GM18517 (cell line): Measurements from ENCODE around the gene CPA4.

Experiments used
- ATAC-seq: cut with Tn5 transposase; IDR thresholded peaks from one replicate; pipeline ENCODE4 v1.9.1; 2021; ENCODE audit warnings: mild to moderate bottlenecking, moderate library complexity; ENCODE audit not compliant: unreplicated experiment

CPA4 gene

DNA sequence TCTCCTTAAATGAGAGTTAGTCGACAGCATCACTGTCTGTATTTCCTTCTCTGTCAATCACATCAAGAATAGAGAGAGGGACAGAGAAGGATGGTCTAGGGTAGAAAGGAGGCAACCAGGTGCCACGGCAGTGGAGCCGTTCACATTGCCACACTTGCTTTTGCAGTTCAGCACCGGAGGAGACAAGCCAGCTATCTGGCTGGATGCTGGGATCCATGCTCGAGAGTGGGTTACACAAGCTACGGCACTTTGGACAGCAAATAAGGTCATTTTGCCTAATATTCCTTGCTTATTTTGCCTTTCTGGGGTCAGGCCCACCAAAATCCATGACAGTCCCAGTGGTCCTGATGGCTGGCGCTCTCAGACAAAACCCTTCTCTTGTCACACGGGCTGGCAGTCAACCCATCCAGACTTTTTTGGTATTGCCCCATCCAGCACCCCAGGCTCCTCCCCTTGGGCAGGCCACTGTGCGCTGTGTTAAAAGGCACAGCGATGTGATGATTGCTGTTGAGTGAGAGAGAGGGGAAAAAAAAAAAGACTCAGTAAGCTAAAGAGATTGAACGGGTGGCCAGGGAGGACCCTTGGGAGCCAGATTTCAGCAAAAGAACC lies 17.9 kb upstream of the CPA4 start:
- no peak for ATAC-seq

DNA sequence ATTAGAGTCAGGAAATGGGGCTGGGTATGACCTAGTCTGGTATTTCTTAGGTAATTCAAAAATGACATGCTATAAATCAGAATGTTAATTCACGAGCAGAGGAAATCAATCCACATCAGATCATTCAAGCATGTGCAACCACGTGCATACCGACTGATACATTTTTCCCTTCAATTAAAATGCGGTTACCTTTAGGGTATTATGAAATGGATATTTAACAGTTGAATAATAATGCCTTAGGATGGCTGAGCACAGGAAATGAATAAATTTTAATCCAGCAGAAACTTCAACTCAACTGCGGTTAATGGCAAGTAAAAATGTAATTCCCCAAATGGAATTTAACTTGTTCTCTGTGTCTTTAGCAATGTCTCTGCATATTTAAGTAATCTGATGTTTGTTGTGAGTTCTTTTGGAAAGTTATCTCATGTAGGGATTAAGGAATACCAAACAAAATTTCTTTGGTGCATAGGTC lies 17.1 kb upstream of the CPA4 start:
- ATAC-seq, result no peak

DNA sequence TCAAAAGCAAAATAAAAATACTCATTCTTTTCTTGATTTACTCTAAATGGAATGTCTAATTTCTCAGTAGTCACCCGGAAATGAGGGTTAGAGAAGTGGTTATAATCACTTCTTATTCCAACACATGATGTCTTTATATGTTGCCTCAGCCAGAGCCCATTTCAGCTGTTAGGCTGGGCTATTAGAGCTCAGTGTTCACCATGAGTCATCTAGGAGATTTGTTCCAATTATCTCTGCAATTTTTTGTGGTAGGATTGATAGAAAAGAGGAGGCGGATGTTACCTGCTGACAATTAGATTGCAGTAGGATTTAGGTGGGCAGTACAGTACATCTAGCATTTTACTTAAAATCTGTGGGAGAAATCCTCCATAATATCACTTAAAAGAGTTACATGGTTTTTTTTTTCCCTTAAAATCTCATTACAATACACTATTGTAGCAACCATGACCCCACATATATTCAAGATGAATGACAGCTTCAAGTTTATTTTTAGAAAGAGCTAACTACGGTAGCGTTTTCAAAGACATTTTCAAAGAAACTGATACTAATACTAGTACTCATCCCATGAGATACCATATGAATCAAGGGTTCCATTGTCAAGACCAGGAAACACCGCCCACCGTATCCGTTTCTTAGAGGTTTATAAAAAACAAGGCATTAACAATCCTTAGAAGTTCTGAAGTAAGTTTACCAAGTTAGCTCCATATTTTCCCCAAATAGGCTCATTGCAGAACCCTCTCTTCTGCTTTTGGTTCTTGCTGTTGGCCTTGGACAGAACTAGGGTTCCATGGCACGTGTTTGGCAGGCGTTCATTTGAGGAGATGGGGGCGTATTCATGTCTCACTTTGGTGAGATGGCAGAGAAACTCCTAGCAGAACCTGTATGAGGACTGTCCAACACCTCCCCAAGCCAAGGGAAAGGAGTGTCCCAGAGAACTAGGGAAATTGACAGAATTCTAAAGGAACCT lies 15.9 kb upstream of the CPA4 start:
- ATAC-seq, result no peak

DNA sequence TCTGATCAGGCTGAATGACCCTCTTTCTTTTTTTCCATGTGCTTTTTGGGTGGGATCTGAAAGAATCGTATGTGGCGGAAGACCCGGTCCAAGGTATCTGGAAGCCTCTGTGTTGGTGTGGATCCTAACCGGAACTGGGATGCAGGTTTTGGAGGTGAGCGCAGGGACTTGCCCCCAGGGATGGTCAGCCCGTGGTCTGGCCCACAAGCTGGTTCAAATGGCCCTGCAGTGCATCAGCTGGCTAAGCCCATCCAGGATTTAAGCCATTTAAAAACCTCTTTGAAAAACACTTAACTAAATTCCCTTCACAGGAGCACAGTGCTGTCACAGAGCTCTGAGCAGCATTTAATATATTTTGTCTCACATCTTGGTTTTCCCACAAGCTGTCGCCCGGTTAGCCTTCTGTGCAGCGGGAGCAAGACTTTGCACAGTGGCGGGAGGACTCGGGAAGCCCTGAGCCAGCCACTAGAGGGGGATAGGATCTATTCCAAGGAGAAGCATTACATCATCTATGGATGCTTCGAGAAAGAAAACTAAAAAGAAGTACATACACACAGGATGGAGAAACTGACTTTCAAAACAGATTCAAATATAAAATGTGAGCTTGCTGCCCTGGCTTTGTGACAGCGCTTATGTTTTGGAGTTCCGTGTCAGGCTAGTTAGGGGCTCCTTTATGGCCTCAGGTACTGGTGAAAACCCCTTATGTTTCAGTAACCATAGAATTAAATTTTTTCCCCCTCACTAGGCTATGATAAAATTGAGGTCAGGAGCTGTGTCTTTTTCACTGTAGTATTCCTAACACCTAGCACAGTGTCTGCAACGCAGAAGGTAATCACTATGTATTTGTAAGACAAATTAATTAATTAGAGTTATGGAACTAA lies 15.0 kb upstream of the CPA4 start:
- ATAC-seq, result no peak

DNA sequence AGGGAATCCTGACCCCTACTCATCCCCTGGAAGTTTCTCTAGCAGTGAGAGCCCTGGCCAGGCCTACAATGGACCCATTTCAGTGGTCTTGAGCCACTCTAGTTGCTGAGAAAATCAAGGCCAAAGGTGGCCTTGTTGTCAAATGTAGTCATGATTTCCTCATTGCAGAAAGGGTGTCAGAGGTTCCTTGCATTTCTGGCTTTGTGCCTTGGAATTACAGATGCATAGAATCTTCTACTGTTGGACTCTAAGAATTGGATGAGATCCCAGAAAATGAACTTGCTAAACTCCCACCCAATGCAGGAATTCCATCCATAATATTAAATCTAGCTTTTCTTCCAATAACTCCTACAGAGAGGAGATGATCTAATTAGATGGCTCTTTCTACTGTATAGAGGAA lies 14.1 kb upstream of the CPA4 start:
- ATAC-seq, result no peak

DNA sequence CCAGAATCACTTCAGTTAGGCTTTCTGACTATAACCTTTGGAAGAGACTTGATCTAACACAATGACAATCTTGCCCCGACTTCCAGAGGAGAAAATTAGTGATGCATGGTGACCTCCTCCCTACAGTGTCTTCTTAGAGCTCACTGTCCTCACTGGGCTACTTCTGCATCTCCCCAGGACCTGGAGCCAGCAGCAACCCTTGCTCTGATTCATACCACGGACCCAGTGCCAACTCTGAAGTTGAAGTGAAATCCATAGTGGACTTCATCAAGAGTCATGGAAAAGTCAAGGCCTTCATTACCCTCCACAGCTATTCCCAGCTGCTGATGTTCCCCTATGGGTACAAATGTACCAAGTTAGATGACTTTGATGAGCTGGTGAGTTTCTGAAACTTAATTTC lies 13.7 kb upstream of the CPA4 start:
- ATAC-seq, result no peak

DNA sequence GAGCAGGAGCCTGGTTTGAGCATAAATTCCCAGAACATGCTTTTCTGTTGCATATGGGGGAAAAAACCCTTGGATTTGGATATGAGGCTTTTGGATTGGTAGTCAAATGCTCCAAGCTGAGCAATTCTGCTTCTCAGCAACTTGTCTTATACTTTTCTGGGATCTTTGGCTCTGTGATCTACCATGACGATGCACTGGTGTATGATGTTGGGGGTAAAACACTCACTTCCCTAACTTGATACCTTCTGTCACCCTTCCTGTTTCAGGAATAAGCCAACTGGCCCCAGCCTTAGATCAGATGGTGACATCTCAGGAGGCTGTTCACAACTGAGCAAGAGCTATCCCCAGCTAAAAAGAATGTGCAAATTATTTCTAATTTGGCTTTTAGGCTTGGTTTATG lies 13.1 kb upstream of the CPA4 start:
- no peak for ATAC-seq

DNA sequence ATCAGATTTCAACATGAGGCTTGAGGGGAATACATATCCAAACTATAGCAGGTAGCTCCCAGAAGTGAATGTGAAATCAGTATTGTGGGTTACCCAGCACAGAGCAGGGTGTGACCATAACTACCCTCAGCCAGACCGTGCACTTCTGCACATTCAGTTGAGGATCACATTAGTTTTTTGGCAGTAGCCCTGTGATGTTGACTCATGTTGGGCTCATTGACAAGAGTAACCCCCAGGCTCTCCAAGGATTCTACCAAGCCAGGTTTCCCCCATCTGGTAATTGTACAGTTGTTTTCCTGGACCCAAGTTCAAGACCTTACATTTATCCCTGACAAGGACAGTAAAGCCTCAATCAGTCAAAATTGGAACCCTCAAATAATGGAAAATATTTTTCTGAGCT lies 11.7 kb upstream of the CPA4 start:
- no peak for ATAC-seq

DNA sequence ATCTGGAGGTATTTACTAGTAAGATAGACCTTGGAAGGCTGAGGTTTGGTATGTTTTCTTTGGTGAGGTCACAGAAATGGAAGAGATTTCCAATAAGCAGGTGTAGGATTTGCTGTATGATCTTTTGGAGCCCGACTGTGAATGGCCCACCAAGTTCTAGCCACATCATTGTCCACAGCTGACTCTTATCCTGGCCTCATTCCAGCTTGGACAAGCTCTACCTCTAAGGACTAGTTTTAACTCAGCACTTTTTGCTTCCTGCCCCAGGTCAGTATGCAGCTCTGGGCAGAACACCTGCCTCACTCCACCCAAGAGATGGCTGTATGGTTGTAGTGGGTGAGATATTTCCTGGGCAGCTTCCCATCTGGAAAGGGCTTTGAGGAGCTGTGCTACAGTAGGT lies 6.1 kb upstream of the CPA4 start:
- no peak for ATAC-seq

DNA sequence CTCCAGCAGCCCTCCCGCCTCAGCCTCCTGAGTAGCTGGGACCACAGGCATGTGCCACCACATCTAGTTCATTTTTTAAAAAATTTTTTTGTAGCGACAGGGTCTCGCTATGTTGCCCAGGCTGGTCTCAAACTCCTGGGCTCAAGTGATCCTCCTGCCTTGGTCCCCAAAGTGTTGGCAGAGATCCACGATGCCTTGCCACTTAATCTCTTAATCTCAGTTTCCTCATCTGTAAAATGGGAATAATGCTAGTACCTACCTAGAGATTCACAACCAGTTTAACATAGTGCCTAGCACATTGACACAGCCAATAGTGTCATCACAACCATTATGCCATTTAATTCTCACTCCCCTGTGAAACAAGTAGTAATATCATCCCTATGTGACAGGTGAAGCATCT lies 4.8 kb upstream of the CPA4 start:
- ATAC-seq, result no peak

DNA sequence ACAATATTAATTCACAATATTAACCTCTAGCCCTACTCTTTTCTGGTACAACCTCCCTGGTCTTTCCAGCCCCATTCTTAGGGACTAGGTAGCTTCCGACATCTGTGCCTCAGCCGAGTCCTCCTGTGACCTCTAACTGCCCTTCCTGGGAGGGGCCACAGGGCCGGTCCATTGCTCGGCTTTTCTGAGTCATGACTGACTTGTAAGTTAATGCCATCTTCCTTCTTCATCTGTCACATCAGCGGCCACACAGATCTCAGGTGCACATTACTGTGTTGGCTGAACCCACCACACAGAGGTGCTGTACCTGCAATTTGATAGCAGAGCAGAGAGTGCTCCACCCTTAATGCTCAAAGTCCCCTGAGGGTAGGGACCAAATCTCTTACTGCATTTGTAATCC lies 4.1 kb upstream of the CPA4 start:
- ATAC-seq, result no peak

DNA sequence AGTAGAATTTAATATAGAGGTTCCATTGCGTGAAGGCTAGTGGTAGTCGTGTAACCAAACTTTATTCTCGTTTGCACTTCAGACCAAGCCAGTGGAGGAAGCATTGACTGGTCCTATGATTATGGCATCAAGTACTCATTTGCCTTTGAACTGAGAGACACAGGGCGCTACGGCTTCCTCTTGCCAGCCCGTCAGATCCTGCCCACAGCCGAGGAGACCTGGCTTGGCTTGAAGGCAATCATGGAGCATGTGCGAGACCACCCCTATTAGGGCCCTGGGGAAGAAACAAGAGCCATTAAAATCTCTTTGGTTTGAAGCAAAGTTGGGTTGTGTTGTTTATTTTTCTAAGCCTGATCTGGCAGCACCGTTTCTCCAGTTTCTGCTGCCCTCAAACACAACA lies 3.5 kb upstream of the CPA4 start:
- no peak for ATAC-seq

DNA sequence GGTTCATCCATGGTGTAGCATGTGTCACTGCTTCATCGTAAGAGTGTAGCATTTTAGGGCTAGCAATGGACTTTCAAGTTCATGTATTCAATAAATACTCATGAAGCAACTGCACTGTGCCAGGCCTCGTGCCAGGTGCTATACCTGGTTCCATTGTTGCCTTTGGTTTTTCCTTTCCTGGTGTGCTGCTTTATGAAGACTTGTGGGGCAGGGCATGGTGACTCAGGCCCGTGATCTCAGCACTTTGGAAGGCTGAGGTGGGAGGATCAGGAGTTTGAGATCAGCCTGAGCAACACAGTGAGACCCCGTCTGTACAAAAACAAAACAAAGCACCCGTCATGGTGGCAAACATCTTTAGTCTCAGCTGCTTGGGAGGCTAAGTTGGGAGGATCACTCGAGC lies 2.2 kb upstream of the CPA4 start:
- no peak for ATAC-seq

DNA sequence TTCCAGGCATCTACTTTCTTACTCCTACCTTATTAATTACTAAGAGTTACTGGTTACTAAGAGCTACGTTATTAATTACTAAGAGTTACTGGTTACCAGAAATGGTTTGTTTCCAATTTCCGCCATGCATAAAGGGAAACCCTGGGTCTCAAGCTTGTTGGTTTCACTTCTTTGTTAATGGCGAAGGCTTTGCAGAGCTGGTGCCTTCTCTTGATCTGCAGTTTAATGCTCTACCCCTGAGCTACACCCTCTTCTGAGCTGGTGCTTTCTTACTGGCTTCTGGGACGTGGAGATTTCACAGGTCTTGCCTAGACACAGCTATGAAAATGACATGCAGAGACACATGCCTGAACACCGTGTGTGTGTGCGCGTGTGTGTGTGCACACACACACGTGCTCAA lies 560 bp downstream of the CPA4 start:
- ATAC-seq, result no peak

DNA sequence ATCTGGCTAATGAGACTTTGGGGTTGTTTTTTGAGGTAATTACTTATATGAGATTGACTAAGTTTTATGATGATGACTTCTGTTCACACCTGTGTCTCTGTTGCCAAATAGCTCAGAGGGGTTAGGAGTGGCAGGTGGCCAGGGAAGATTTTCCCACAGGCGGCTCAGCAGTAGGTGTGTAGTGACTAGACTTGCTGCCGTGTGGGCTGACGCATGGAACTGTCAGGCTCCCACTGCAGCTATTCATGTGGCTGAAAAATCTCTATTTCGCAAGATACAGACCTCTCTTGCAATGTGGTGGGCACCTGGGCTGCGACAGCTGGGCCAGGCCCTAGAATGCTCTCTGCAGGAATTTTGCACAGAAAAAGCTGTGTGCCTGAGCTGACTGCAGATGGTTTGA lies 1.4 kb downstream of the CPA4 start:
- no peak for ATAC-seq

DNA sequence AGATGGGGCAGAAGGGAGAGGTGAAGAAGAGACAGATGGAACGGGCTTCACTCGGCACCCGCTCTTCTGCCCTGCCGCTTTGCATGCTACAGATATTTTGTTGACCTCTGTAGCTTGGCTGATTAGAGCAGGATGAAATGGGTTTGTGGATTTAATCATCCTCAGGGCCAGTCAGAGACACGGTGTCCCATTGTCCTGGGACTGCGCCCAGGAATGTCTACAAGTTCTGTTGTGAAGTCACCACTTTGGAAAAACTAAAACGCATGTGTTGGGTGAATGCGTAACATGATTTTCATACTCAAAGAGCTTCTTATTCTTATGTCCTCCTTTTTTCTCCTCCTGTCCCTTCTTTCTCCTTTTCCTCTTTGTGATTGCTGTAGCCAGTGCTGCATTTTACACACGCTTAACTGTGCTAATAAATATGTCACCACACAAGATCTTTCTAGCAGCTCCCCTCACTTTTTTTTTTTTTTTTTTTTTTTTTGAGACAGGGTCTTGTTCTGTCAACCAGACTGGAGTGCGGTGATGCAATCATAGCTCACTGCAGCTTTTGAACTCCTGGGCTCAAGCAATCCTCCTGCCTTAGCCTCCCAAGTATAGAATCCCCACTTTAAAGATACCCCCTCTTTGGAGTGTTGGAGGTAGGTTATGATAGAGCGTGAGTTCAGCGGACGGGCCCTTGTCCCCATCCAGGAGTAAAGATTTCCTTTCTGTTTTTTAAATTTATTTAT lies 3.4 kb downstream of the CPA4 start:
- no peak for ATAC-seq

DNA sequence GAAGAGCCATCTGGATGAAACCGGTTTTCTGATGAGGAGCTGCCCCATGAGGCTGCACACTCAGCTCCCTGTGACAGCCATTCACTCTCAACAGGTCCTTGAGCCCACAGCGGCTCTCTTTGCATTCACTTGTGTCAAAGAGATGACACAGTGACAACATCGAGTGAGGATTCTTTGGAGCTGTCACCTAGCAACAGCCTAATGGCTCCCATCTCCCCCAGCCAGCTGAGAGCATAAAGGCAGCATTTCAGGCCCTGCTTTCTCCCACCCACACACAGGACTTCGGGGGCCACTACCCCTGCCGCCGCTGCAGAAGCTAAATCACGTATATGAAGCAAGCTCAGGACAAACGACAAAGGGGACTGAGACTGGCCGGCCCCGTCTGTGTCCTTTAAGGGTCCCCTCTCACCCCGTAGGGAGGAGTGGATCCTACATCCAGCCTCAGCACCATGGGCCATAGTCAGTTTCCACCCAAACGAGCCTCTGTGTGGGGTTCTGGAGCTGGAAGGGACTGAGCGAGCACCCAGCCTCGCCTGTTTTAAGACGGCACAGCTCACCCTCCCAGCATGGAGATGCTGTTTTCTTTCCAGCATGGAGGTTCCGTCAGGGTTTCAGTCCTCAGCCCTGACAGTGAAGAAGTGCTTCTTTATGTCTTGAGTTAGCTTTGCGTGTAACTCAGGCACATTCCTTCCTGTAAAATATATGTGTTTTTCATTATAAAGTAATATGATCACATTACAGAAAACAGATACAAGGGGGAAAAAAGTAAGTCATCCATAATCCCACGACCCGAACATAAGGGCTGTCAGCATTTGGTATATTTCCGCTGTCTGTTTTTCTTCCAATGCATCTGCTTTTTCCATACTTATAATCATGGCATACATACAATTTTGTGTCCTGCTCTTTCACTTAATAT lies 4.9 kb downstream of the CPA4 start:
- ATAC-seq, result no peak

DNA sequence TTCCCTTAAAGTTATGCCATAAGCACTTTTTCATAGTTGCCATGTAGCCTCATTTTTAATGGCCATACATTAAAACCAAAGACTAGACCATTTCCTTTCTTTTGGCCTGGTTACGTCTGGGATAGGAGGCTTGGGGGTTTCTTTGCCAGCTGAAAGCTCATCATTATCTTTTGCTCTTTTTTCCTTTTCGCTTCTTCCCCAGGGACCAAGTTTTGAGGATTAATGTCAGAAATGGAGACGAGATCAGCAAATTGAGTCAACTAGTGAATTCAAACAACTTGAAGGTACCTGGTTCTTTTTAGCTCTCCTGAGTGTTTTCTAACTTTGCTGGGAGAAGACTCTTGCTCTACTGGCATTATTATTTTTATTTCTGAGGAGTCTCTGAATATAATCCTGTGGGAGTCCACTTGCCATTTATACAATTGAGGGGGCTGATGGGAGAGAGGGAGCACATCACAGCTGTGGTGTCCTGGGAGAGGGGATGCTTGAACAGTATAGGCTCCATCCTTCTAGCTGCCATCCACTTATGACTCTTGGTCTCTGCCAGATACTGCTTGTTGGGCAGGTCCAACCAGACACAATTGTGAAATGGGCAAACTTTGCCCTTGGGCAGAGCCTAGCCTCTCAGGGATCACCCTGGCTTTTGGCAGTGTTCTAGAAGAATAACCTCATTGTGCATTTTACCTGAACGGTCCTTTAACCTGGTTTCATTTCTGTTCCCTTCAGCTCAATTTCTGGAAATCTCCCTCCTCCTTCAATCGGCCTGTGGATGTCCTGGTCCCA lies 5.8 kb downstream of the CPA4 start:
- no peak for ATAC-seq

DNA sequence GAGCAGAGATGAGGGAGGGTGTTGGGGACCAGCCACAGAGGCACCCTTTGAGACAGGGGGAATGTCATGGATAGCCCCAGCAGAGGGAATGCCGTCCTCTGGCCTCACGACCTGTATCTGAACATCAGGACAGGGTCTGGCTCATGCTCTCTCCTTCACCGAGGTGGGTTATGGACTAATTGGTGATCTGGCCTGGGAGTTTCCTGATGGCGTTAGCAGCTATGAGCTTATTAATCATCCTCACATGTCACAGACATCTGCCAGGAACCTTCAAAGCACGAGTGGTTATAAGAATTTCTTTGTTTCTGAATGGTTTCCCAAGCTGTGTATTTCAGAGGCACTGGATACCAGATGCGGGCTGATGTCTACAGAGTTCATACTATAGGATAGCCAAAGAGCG lies 6.9 kb downstream of the CPA4 start:
- ATAC-seq, result no peak
